Stimulated activated CD4-positive, alpha-beta T cell treated with anti-CD3 and anti-CD28 coated beads, Interleukin-12 subunit alpha, Interleukin-12 subunit beta, amount 100 ng/mL, for 48 hours (primary cell): ENCODE data around the gene LSM7.

ENCODE experiments used
- DNase-seq, 3 donors: peaks; one replicate each; pipeline ENCODE4 v3.0.0-alpha.2; 2020; ENCODE audit warnings: low read depth in 2 of 3, low spot score in 1 of 3

LSM7 gene

DNA sequence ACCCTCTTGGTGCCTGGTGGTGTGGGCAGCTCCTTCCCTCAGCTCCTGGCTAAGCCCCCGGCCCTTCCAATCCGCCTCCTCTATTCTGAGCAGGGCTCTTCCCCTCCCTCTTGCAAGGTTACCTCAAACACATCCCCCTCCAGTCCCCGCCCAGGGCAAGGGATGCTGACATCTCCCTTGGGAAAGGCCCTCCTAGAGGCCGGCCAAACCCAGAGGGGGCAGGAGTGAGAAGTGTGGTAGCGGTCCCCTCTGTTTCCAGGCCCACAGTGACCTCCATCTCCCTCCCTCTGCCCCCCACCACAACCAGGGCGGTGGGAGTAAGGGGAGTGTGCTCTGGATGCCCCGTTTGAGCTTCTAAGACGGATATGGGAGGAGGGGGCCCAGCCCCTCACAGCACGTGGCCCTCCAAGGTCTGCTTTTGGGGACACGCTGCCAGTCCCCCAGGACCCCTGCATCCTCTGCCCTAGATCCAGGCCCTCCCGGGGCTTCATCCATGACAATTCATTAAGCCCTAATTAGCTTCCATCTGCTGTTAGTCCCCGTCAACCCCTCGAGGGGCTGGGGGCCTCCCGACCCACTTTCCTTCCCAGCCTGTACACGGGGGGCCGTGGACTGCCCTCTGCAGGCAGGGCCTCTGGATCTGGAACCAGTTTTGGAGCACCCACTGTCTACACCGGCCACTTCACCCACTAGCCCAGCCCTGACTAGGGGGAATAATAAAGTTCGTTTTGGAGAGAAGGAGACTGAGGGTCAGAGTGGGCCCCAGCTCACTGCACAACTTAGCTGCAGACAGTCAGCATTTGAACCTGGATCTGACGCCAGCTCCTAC lies 22.7 kb downstream of the LSM7 start:
- DNase-seq: no peak

DNA sequence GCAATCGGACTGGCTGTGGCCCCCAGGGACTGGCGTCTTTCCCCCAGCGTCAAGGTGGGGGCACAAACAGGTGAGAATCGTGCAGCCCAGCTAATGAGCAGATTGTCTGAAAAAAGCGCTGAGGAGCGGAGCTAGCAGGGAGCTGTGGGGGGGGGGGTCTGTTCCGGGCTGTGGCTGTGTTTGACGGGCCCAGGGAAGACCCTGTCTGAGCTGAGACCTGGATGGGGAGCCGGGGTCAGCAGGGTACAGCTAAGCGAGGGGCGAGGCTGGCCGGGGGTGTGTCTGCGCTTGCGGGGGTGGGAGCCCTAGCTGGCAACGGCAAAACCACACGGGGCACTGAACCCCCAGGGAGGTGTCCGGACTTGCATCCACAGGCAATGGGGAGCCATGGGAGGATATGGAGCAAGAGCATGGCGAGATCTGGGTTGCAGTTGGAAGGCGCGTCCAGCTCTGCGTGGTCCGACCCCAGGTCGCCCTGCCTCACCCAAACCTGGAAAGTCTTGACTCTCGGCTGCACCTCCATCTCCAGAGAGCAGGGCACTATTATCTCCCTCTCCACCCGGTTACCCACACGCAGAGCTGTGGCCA lies 25.1 kb downstream of the LSM7 start:
- DNase-seq: no peak

DNA sequence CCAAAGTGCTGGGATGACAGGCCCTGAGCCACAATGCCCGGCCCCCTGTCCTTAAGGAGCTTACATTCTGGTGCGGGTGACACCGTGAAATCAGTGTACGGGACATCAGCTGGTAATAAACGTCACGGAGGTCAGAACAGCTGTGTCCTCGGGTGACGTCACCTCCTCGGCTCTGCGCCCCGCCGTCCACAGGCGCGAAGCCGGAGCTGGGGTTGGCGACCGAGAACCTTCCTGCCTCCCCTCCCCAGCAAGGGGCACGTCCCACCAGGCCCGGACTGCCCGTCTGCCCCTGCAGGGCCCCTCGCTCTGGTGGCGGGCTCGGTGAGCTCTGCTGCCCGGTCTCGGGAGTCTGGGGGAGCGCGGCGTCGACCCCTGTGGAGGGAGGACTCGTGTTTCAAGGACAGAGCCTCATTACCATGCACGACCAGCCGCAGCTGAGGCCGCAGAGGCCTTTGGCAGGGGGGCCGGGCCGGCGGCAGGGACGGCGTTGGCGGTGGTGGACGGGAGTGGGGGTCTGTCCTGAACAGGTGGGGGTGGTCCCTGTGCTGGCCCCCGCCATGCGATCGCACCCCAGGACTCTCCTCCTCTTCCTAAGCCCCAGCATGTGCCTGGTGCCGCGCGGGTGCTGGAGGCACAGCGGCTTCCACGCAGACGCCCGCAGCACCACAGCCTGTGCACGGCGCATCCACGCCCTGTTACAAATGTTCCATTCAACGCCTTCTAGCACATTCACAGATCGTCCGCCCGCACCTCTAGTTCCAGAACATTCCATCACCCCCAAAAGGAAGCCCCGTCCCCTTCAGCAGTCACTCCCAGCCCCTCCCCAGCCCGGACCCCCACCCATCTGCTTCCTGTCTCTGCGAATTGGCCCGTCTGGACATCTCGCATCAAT lies 25.8 kb downstream of the LSM7 start:
- no peak for DNase-seq

DNA sequence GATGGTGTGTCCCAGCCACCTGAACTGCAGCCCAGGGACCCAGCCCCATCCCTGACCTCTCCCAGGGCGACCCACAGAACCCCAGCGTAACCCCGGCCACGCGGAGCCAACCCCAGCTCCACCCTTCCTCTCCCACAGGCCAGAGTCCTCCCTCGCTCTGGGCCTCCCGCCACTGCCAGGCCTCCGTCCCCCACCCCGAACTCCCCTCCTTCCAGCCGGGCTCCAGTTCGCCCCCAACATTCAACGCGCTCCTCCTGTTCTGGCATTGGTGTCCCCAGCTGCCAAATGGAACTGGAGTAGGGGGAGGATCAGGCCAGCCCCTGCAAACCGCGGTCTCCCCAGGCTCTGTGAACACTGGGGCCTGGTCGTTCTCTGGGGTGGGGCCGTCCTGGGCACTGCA lies 27.9 kb downstream of the LSM7 start:
- no peak for DNase-seq

DNA sequence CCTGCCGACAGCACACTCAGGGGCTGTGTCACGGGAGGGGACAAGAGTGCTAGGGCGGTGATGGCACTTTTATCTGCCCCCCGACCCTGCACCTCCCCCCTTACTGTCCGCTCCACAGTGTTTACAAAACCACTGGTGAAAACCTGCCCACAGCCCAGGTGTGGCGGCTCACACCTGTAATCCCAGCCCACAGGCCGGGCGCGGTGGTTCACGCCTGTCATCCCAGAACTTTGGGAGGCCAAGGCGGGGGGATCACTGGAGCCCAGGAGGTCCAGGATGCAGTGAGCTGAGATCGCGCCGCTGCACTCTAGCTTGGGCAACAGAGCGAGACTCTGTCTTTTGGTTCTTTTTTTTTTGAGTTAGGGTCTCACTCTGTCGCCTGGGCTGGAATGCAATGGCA lies 32.2 kb downstream of the LSM7 start:
- no peak for DNase-seq

DNA sequence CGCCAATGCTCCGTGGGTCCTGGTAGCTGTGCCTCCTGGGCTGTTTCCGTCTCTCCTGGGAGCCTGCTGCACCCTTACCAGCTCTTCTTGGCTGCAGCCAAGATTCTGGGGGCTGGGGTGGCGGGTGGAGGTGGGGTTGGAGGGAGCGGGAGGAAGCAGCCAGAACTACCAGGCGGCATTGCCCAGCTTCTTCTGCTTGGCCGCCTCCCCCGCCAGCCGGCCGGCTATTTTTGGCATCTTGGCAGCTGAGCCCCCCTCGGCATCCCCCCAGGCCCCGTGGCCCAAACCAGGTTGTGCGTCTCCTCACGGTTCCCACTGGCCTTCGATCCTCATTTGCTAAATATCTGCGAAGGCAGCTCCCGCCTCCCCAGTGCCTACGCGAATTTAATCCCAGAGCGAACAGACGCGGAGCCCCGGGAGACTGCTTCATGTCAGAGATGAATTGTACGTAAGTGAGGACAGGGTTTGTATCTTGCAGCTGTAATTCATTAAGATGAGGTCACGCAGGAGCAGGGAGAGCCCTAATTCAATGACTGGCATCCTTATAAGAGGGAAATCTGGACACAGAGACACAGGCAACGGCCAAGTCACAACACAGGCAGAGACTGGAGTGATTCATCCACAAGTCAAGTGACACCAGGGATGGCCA lies 33.6 kb downstream of the LSM7 start:
- DNase-seq: no peak

DNA sequence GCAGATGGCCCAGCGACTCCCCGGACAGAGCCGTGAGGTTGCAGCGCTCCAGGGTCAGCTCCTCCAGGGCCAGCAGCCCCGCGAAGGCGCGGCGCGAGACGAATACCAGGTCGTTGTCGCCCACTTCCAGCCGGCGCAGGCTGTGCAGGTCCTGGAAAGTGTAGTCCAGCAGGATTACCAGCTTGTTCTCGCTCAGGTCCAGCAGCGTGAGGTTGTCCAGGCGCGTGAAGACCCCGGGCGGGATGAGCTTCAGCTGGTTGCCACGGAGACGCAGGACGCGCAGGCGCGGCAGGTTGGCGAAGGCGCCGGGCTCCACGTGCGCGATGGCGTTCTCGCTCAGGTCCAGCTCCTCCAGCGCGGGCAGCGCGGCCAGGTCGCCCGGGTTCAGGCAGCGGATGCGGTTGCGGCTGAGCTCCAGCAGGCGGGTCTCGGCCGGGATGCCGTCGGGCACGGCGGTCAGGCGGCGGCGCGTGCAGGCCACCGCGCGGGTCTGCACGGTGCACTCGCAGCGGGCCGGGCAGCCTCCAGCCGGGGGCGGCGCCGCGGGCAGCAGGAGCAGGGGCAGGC lies 37.1 kb downstream of the LSM7 start:
- no peak for DNase-seq

DNA sequence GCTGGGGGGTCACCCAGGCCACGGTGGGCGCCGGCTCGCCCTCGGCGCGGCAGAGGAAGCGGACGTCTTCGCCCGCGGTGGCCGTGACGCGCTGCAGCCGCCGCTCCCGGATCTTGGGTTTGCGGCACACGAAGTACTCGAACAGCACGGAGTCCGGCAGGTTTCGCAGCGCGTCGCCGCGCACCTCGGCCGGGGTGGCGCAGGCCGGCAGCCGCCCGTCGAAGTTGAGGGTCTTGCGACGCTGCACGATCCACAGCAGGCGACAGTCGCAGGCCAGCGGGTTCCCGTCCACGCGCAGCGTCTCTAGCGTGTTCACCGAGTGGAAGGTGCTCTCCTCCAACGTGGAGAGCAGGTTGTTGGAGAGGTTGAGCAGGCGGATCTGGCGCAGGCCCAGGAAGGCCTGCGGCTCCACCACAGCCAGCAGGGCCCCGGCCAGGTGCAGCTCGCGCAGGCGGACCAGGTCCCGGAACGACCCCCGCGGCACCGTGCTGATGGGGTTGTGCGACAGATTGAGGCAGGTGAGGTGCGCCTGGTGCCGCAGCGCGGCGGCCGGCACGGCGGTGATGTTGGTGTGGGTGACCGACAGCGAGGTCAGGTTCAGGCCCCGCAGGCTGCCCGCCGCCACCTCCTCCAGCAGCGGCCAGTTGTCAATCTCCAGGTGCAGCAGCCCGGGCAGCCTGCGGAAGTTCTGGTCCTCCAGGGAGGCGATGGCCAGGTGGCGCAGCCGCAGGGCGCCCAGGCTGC lies 37.8 kb downstream of the LSM7 start:
- DNase-seq: no peak

DNA sequence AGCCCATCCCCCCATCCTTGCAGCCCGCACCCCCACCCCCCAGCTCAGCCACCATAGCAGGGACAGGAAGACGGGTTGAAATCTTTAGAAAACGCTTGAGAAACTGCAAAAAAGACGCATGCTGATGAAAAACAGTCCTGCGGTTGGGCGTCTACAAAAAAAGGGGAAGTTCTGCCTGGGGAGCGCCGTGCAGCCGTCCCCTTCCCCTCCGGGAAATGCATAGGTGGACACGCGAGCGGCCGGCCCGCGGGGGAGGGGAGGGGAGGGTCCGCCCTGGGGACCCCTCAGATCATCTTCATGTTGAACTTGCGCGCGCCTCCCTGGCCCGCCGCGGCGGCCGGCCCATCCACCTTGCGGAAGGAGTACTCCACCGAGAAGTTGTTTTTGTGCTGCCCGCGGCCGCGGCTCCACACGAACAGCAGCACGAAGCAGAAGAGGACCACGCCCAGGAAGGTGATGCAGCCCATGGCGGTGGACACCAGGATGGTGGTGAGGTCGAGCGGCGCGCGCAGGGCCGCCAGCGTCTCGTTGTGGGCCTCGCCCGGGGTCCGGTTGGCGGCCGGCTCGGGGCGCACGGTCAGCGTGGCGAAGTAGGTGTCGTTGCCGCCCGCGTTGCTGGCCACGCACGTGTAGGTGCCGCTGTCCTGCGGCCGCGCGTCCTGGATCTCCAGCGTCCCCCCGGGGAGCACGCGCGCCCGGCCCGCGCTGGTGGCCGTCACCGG lies 38.5 kb downstream of the LSM7 start:
- DNase-seq: no peak

DNA sequence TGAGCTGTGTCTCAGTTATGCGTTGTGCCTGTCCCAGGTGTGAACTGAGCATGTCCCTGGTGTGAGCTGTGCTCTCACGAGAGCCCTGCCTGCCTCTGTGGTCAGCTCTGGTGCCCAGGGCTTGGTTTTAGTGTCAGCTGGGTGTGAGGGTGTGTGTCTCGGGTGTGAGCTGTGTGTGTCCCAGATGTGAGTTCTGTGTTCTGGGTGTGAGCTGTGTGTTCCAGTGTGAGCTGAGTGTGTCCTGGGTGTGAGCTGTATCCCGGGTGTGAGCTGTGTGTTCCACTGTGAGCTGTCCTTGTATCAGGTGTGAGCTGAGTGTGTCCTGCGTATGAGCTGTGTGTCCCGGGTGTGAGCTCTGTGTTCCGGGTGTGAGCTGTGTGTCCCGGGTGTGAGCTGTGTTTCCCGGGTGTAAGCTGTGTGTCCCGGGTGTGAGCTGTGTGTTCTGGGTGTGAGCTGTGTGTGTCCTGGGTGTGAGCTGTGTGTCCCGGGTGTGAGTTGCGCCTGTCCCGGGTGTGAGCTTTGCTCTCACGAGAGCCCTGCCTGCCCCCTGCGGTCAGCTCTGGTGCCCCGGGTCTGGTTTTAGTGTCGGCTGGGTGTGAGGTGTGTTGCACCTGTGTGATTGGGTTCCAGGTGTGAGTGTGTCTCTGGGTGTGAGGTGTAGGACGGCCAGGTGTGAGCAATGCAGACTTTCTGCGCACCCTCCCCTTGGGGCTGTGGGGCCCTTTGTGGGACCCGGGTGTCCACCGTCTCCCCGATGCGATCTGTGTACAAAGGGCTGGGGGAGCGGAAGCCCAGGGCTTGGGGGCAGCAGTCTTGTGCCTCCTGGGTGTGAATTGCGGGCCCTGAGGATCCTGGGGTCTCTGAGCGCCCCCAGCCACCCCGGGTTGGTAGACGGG lies 39.3 kb downstream of the LSM7 start:
- DNase-seq: no peak

DNA sequence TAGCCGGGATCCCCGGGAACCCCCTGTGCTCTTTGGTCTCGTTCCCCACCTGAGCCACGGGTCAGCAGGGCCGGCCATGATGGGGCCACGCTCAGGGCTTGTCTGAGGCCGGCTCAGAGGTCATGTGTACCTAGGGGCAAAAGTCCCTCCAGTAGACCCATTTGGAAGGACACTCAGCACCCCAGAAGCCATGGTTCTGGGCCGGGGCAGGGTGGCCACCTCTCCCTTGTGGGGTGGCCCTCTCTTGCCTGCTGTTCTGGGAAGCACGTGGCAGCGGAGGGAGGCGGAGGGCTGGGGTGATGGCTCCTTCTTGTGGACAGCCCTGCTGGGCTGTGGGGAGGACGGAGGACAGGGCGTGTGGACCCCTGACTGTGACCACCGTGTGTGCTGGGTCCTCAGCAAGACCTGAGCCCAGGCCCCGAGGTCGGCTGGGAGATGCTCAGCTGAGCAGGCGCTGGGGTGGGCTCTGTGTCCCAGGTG lies 40.0 kb downstream of the LSM7 start:
- DNase-seq: no peak

DNA sequence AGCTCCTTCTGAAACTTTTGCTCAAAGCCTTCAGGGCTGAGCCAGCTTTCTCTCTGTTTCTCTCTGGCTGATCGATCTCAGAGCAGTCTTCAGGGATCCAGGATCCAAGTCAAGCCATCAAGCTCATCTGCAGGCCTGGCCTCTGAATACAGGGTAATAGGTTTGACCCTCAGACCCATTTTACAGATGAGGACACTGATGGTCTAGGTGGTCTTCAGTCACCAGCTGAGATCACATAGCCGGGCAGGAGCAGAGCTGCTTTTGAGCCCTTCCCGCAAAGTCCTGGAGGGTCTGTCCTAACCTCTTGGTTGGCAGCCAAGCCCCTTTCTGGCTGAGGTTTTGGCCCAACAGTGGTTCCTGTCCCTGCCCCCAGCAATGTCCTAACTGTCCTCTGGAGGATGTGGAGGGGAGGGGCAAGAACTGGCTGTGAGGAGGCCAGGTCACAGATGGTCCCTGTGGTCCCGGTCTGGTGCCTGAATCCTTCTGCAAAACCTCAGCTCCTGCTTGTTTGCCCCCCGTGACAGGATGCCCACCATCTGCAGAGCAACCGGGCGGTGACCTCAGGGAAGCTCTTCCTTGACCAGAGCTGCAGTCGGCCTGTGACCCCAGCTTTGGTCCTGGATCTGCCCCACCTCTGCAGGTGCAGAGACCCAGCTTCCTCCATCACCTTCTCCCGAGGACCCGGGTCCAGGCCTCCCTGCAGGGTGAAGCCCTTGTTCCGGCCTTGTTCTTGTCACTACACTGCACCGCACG lies 40.6 kb downstream of the LSM7 start:
- no peak for DNase-seq

DNA sequence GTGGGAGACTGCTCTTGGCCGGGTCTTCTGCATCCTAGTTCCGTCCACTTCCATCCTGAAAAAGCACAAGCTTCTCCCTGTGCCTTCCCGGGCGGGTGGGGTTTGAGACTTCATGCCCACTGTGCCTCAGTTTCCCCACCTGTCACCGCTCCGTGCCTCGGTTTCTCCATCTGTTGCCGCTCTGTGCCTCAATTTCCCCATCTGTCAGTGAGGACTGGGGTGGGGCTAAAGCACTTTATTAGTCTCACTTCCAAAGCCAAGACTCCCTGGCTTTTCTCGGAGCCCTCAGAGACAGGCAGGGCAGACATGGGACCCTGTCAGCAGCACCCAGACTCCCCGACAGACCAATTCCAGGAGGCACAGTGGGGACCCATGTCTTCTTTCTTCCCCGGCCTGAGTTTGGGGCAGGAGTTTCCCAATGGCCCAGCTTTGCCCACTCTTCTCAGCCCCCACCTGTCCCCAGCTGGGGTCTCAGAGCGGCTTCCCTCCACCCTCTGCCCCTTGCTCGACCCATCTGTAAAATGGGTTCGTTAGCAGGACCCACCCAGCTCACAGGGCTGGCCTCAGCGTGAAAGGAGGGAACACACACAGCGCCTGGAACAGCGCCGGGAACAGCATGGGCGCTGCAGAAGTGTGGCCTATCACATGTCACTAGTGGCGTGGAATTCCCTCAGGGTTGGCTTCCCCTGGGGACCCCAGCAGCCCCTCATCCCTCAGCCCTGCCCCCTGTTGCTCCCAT lies 41.8 kb downstream of the LSM7 start:
- DNase-seq: no peak

DNA sequence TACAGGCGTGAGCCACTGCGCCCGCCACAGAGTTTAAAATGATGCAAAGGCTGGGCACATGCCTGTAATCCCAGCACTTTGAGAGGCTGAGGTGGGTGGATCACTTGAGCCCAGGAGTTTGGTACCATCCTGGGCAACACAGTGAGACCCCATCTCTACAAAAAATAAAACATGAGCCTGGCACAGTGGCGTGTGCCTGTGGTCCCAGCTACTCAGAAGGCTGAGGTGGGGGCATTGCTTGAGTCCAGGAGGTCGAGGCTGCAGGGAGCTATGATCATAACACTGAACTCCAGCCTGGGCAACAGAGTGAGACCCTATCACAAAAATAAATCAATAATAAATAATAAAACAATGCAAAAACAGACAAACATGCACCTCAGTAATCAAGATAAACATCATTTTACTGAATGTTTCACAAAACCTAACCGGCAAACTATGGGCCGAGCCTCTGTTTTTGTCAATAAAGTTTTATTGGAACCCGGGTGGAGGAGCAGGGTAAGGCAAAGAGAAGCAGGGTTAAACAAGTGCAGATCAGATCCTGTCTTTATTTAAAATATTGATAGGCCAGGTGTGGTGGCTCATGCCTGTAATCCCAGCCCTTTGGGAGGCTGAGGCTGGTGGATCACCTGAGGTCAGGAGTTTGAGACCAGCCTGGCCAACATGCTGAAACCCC lies 44.4 kb downstream of the LSM7 start:
- DNase-seq: no peak

DNA sequence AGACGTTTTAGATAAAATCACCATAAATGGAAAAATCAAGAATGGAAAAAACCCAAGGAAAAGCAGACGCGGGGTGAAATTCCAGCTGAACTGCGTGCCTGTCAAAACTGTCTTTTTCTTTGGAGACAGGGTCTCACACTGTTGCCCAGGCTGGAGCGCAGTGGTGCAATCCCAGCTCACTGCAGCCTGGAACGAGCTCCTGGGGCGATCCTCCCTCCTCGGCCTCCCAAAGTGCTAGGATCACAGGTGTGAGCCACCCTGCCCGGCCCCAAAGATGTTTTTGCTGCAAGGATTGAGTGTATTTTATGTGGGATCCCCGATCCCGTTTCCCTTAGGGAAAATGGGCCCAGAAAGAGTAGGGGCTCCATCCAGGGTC lies 45.5 kb downstream of the LSM7 start:
- no peak for DNase-seq

DNA sequence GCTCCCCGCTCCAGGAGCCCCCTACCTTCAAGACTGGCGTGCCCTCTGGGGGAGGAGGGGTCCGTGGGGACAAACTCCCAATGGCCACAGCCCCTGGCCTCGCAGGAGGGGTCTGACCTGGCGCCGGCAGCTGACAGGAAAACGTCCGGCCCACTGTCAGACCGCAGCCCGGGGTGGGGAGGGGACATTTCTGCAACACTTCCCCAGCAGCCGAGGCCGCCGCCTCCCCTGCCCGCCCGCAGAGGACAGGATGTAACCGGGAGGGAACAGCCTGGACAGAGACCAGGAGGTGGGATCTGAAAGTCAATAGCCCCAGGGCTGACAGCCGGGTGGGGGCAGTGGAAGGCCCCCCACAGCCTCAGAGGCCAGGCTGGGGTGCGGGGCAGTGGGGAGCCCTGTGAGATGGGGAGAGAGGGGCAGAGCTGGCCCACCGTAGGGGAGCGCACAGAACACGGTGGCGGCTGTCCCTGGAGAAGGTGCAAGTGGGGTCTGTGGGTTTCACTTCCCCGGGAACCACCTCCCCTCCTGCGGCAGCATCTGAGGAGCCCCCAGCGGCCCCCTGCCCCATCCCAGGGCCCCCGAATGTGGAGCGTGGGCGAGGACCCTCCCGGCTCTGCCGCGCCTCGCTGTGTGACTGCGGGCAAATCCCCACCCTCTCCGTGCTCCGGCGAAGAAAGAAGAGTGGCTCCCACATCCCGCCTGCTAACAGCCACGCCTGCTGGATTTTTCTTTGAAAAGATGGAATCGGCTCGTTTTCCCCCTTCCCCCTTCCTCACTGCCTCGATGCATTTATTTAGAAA lies 46.1 kb downstream of the LSM7 start, which contains the start of gene PEAK3:
Gene PEAK3, minus strand, starts transcription at position 114 of the 800 bp plus-strand sequence. CDS start 1,244 bp downstream, outside the sequence.
- no peak for DNase-seq
